B cell (primary cell): ENCODE data around the gene SLC9C1. TPM values are rescaled to one million over a fixed set of nuclear protein-coding genes. Genes with fewer than 3 reads are reported as not detected.

ENCODE experiments used
- ATAC-seq: fragments of 200-7000 bp; cut with Tn5 transposase; one replicate; pipeline ENCODE4 v1.10.0; 2021; ENCODE audit warnings: low read depth, mild to moderate bottlenecking, moderate number of reproducible peaks, moderate library complexity
- CTCF ChIA-PET: fragments of 350-600 bp; sonication (Branson Sonifier 250); formaldehyde crosslinking; loops from one replicate; lab custom pipeline; 2021; ENCODE audit warnings: antibody characterized with exemption, inconsistent platforms; lab: Charles Lee
- POLR2A ChIA-PET: fragments of 350-600 bp; sonication (Branson Sonifier 250); formaldehyde crosslinking; loops from one replicate; lab custom pipeline; 2021; ENCODE audit warnings: antibody characterized with exemption; lab: Charles Lee
- DNase-seq: peaks from one replicate; pipeline ENCODE4 v3.0.0; 2013
- H2AFZ ChIP-seq: 2 replicates; pipeline ENCODE4 v1.6.1; 2012; ENCODE audit warnings: mild to moderate bottlenecking, low read depth, low read length; ENCODE audit not compliant: insufficient read depth, poor library complexity, severe bottlenecking
- H3K27ac ChIP-seq, 2 donors: 1 replicate in 1 of 2; 2 replicates in 1 of 2; pipeline ENCODE4 v1.5.1; 2012 to 2013; ENCODE audit warnings: low read length in 2 of 2, mild to moderate bottlenecking in 2 of 2, moderate library complexity in 1 of 2
- H3K27me3 ChIP-seq, 4 experiments: fragments of 200-600 bp in 1 of 4; sonication (generic) in 1 of 4; replicated peaks in 1 of 4; 1 replicate in 2 of 4; 2 replicates in 2 of 4; pipeline versions ENCODE4 v1.6.1 to v1.7.0; 2013 to 2016; ENCODE audit warnings: low read length in 3 of 4, mild to moderate bottlenecking in 2 of 4, mixed read lengths in 1 of 4, moderate library complexity in 1 of 4; ENCODE audit not compliant: insufficient read depth in 4 of 4, control insufficient read depth in 3 of 4; ENCODE audit errors: control extremely low read depth in 1 of 4
- H3K36me3 ChIP-seq, 2 experiments: replicated peaks in 1 of 2; 1 replicate in 1 of 2; 2 replicates in 1 of 2; pipeline versions ENCODE4 v1.6.1 to v1.7.1; 2013; ENCODE audit warnings: low read length in 1 of 2; ENCODE audit not compliant: insufficient read depth in 2 of 2, control insufficient read depth in 1 of 2; ENCODE audit errors: control extremely low read depth in 1 of 2, extremely low read depth in 1 of 2
- H3K4me1 ChIP-seq, 2 donors: fragments of 200-600 bp in 1 of 2; sonication (generic) in 1 of 2; 1 replicate in 1 of 2; 2 replicates in 1 of 2; pipeline versions ENCODE4 v1.5.1 to v1.6.1; 2013 to 2017; ENCODE audit warnings: low read length in 2 of 2; ENCODE audit not compliant: control insufficient read depth in 2 of 2, insufficient read depth in 2 of 2
- H3K4me2 ChIP-seq: replicated peaks from 2 replicates; pipeline ENCODE3; 2012; ENCODE audit warnings: mild to moderate bottlenecking, low read depth, low read length; ENCODE audit not compliant: poor library complexity, severe bottlenecking
- H3K4me3 ChIP-seq, 5 experiments: fragments of 200-600 bp in 1 of 5; sonication (generic) in 1 of 5; 1 replicate in 3 of 5; 2 replicates in 2 of 5; pipeline versions ENCODE4 v1.5.1 to v1.7.0; 2011 to 2016; ENCODE audit warnings: low read length in 4 of 5, mild to moderate bottlenecking in 4 of 5, low read depth in 2 of 5, control low read depth in 1 of 5, moderate library complexity in 1 of 5; ENCODE audit not compliant: insufficient read depth in 1 of 5; ENCODE audit errors: control extremely low read depth in 1 of 5, extremely low read depth in 1 of 5
- H3K79me2 ChIP-seq: fragments of 200-600 bp; sonication (generic); one replicate; pipeline ENCODE4 v1.6.0; 2016; ENCODE audit warnings: low read length; ENCODE audit not compliant: control insufficient read depth, insufficient read depth
- H3K9ac ChIP-seq: fragments of 200-600 bp; sonication (generic); 2 replicates; pipeline ENCODE4 v1.6.1; 2017; ENCODE audit warnings: mild to moderate bottlenecking, low read length, moderate library complexity
- H3K9me3 ChIP-seq, 3 donors: one replicate each; pipeline versions ENCODE4 v1.6.1 to v1.7.1; 2013; ENCODE audit warnings: low read length in 2 of 3; ENCODE audit not compliant: control insufficient read depth in 2 of 3, insufficient read depth in 1 of 3; ENCODE audit errors: control extremely low read depth in 1 of 3
- H4K20me1 ChIP-seq: 2 replicates; pipeline ENCODE4 v1.6.0; 2012; ENCODE audit warnings: mild to moderate bottlenecking, low read length; ENCODE audit not compliant: insufficient read depth, control insufficient read depth, poor library complexity, severe bottlenecking
- H3K27ac Mint-ChIP-seq: one replicate; pipeline ENCODE4 v1.8.0; 2021; ENCODE audit warnings: mixed read lengths
- H3K27me3 Mint-ChIP-seq: one replicate; pipeline ENCODE4 v1.8.0; 2021; ENCODE audit warnings: mixed read lengths
- H3K4me1 Mint-ChIP-seq: one replicate; pipeline ENCODE4 v1.8.0; 2021; ENCODE audit warnings: mixed read lengths
- H3K4me3 Mint-ChIP-seq: one replicate; pipeline ENCODE4 v1.8.0; 2021; ENCODE audit warnings: mixed read lengths
- H3K9me3 Mint-ChIP-seq: one replicate; pipeline ENCODE4 v1.8.0; 2022; ENCODE audit warnings: mixed read lengths; ENCODE audit not compliant: insufficient read depth
- CTCF ChIP-seq: fragments of 200-600 bp; IDR thresholded peaks from one replicate; pipeline ENCODE4 v1.8.0; 2022; ENCODE audit warnings: antibody characterized with exemption, mild to moderate bottlenecking
- EZH2 ChIP-seq: IDR thresholded peaks from 2 replicates; pipeline ENCODE4 v1.6.1; 2012; ENCODE audit warnings: borderline replicate concordance, low read depth, mild to moderate bottlenecking, moderate library complexity, low read length; ENCODE audit not compliant: insufficient read depth, poor library complexity, severe bottlenecking
- WGBS: methylation state at CpG from one replicate; pipeline ENCODE4 v1.1.5; 2013; ENCODE audit warnings: missing lambda C conversion rate; ENCODE audit not compliant: insufficient coverage; 5-methylcytosine and 5-hydroxymethylcytosine counted together
- intact Hi-C: fragments of 100-400 bp; cut with micrococcal nuclease; formaldehyde crosslinking; loops from one replicate; pipeline ENCODE4 v1.10.0; 2022
- polyA plus RNA-seq: library from polyadenylated mRNA; depleted of rRNA; stranded (reverse); fragments of >200 nt; gene quantifications from 2 replicates; pipeline ENCODE4 v1.2.3, GENCODE V29; 2012
- total RNA-seq, 2 donors: library from RNA; stranded (reverse); fragments of 120-200 nt in 1 of 2; gene quantifications; 1 replicate in 1 of 2; 2 replicates in 1 of 2; pipeline versions ENCODE4 v1.2.3 to v1.2.4, GENCODE V29; 2013 to 2022

SLC9C1 gene
- total and polyA plus RNA-seq, 2 donors (not counting 1 experiment from before 2014, with no cell fraction given): 0.07 to 0.49 TPM

GRCh38 chr3:112253301-112253971 is 40.6 kb downstream of the SLC9C1 start:
- DNase-seq (no peak), ATAC-seq (no peak)
- ChIA-PET CTCF (no interaction called here), POLR2A (no interaction called here)
- Histone ChIP-seq H3K36me3 (no peaks in the 10 kb centered on the region), H4K20me1 (no peaks in the 10 kb centered on the region), H3K4me2 (no peak overlapping the region), H3K79me2 (no peaks in the 10 kb centered on the region), H3K27me3 (no peaks in the 10 kb centered on the region), H3K27ac (no peak overlapping the region), H3K9me3 (peaks cover 0 to 11% (median 4%) of the 10 kb centered on the region in 3 donors), H3K9ac (no peak overlapping the region), H3K4me1 (no peaks in the 10 kb centered on the region), H2AFZ (no peak overlapping the region), H3K4me3 (no peak overlapping the region)
- Mint-ChIP-seq H3K9me3 (peaks cover 18% of the 10 kb centered on the region), H3K4me3 (no peak overlapping the region), H3K27me3 (no peaks in the 10 kb centered on the region), H3K4me1 (no peaks in the 10 kb centered on the region), H3K27ac (no peak overlapping the region)
- TF ChIP-seq CTCF: no peak
- TF ChIP-seq EZH2: no peak
- intact Hi-C loops: no loop called here
- no CpG with 5 or more reads among the region's 2 CpGs for WGBS

GRCh38 chr3:112247900-112248299 is 46.1 kb downstream of the SLC9C1 start:
- no peaks in the 10 kb centered on the region for H3K79me2 ChIP-seq
- H3K4me2 ChIP-seq: no peak overlapping the region
- H3K4me1 ChIP-seq: peaks cover 9% of the 10 kb centered on the region in 2 donors
- Mint-ChIP-seq H3K27me3 (no peaks in the 10 kb centered on the region), H3K4me3 (no peak overlapping the region), H3K4me1 (peaks cover 15% of the 10 kb centered on the region), H3K9me3 (peaks cover 3% of the 10 kb centered on the region), H3K27ac (no peak overlapping the region)
- ATAC-seq (no peak), DNase-seq (no peak)
- ChIA-PET CTCF (interaction anchor here (1.4 kb wide), 1 partner anchor 45 kb away, joined by 5 read pairs; no protein-coding TSS in a partner anchor), POLR2A (no interaction called here)
- H3K27me3 ChIP-seq: no peaks in the 10 kb centered on the region
- no peak overlapping the region for H2AFZ ChIP-seq
- 73% methylated on average over 2 of the region's 4 CpGs for WGBS
- H3K9ac ChIP-seq: no peak overlapping the region
- no peaks in the 10 kb centered on the region for H4K20me1 ChIP-seq
- peaks cover 0 to 7% (median 0%) of the 10 kb centered on the region in 3 donors for H3K9me3 ChIP-seq
- no peak overlapping the region for H3K27ac ChIP-seq
- H3K4me3 ChIP-seq: no peak overlapping the region
- no peaks in the 10 kb centered on the region for H3K36me3 ChIP-seq
- intact Hi-C loops: no loop called here
- no peak for TF ChIP-seq CTCF
- TF ChIP-seq EZH2: no peak
